GM19438 (cell line): ENCODE data around the gene CDKN2AIPNL.
A peak's percentile ranks its signal among the peaks of the same experiment; 100 is the strongest.
"Not testable (repeated sequence)": the region's sequence is repeated elsewhere in the genome, so short reads cannot be mapped to it uniquely, and the experiment has no call there.

Experiments
- ATAC-seq: cut with Tn5 transposase; IDR thresholded peaks from one replicate; pipeline ENCODE4 v1.9.1; 2021; ENCODE audit warnings: low read depth; ENCODE audit not compliant: unreplicated experiment

Gene CDKN2AIPNL

DNA sequence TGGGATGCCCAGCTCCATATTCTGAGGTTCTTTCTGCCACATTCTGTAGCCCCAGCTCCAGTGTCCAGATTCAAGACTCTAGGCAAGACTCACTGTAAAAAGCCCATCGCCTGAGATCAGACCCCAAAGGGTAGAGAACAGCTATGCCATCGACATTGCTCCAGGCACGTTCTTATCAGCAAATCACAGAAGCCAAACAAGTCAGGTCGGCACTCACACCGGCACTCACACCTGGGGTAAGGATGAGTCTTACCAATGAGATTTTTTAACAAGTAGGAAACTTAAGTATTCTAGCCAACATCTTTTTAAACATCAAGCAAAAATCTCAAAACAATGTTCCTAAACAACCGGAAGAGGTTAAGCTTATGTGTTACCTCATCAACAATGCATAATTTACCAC, 2.4 kb downstream of the CDKN2AIPNL start:
- no peak for ATAC-seq

DNA sequence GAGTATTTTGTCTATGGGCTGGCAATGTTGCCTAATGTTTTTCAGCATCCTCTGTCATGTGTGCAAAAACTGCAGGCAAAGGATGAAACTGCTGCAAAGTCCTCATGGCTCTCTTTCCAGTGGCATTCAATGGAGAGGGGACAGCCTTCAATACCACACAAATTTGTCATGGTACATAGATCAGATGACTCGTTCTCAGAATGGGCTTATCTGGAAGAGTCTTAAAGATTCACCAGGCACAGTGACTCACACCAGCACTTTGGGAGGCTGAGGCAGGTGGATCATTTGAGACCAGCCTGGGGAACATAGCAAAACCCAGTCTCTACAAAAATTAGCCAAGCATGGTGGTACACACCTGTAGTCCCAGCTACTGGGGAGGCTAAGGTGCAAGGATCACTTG, 5.3 kb downstream of the CDKN2AIPNL start:
- ATAC-seq: no peak

DNA sequence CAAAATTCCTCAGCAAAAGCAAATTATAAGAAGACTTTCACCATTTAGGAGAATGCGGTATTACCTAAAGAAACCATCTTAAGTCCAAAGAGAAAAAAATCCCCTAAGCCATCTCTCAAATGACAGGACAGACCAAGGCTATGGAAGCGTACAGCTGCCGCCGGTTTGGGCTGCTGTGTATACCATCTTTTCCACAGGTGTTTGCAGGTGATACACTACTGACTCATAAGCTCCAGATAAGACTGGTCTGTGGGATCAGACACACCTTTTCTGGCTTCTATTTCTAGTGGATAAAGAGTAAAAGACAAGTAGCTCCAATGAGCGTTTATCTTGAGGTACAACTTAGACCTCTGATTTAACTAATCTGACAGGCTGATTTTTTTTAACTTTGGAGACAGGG, 7.7 kb downstream of the CDKN2AIPNL start:
- ATAC-seq: no peak

DNA sequence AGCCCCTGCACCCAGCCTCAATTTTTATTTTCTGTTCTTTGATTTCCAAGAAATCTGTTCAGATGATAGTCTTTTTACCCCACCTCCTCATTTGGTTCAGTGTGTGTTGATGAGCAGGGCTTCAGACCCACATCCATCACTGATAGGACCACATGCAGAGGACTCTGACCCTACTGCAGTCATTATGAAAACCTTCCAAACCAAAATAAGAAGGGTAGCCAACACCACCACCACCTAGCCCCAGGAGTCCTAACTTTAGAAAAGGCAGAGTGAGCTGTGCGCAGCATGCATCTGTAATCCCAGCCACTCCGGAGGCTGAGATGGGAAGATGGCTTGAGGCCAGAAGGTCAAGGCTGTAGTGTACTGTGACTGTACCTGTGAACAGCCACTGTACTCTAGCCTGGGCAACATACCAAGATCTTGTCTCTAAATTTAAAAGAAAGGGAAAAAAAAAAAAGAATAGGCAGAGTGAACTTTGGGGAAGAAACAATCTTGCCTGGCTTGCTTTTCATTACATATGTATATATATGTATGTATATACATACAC, 13.0 kb downstream of the CDKN2AIPNL start:
- ATAC-seq: no peak

DNA sequence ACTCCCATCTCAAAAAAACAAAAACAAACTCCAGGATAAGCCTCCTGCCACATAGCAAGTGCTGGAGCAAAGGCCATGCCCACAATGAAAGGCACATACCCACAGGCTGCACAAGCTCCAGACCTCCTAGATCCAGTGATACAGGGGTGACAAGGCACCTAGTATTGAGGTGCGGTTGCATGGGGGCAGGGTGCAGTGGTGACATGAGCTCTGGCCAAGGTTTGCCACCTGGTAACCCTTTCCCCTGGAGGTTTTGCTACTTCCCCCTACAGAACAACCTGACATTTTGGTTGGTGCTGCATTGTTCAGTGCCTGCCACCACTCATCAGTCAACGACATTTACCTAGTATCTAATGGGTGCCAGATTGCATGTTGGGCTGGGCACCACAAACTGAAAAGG, 14.5 kb downstream of the CDKN2AIPNL start:
- no peak for ATAC-seq

DNA sequence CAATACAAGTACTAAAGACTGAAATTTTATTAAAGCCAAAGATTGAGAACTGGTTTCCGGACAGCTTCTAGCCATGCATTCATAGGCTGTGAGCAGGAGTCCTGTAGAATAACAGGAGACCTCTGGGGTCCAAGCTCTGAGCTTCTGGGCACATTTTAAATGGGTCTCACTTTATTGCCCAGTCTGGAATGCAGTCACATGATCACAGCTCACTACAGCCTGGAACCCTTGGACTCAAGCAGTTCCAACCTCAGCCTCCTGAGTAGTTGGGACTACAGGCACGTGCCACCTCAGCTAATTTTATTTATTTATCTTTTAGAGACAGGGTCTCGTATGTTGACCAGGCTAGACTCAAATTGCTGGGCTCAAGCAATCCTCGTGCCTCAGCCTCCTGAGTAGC, 15.4 kb downstream of the CDKN2AIPNL start:
- no peak for ATAC-seq

DNA sequence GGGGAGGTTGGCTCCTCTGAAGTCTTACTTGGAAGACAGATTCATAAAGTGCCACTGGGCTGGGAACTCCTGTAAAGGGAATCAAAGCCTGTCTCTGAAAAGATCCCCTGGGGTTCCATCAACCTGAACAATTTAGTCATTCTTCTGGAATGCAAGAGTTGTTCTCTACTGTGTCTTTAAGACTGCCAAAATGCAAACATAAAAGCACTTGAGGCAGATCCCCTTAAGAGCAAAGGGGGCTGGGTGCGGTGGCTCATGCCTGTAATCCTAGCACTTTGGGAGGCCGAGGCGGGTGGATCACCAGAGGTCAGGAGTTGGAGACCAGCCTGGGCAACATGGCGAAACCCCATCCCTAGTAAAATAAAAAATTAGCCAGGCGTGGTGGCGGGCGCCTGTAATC, 16.7 kb downstream of the CDKN2AIPNL start:
- no peak for ATAC-seq

DNA sequence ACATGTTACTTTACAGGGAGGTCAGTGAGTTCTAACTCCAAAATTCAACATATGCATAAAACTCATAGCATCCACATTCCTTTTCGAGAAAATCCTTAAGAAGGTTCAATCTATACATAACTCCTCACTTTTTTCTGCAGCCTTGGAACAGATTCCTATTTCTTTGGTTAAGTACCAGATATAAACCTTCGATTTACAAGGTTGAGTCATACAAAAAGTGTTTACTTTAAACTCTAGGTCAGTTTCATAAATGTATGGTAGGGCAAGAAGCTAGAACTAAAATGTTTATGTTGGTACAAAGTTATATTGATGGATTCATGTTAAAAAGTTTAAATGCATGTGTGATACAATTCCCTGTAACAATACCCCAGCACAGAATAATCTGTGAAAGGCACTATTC, 19.4 kb downstream of the CDKN2AIPNL start:
- ATAC-seq: no peak

DNA sequence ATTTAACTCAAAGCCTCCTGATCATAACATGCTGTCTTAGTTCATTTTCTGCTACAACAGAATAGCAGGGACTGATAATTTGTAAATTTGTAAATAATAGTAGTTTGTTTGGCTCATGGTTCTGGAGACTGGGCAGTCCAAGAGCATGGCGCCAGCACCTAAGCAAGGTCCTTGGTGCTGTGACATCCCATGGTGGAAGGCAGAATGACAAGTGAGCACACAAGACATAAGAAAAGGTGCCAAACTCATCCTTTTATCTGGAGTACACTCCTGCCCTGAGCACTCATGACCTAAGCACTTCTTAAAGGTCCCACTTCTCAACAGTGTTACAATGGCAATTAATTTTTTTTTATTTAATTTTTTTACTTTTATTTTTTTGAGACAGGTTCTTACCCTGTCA, 24.2 kb downstream of the CDKN2AIPNL start:
- ATAC-seq: no peak

DNA sequence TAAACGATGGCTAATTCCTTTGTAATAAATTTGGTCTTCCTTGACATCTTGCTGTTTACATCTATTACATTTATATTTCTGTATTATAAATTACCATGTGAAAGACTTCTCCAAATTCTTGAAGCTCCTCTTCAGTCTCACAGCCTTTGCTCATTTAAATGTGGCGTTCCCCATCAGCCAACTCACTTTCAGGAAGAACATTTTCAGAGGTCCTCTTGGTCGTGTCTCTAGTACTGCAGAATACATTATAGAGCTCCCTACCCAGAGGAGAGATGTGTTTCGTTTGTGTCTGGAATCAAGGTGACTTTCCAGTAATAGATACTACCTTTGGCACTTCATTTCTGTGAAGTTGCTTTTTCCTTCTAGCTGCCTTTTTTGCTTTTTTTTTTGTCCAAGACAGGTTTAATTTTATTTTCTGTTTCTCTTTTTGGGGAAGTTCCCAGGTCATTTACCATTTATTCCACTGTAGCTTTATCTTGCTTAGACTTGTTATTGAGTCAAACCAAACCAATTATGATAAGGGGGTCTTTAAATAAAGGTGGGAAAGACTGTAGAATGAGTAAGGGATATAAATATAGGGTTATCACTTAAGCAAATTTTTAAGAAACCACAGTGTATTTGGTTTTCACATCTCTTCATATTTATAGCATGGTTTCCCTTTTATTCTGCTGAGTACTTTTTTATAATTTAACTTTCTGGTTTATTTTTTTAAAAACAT, 27.5 kb downstream of the CDKN2AIPNL start:
- no peak for ATAC-seq

DNA sequence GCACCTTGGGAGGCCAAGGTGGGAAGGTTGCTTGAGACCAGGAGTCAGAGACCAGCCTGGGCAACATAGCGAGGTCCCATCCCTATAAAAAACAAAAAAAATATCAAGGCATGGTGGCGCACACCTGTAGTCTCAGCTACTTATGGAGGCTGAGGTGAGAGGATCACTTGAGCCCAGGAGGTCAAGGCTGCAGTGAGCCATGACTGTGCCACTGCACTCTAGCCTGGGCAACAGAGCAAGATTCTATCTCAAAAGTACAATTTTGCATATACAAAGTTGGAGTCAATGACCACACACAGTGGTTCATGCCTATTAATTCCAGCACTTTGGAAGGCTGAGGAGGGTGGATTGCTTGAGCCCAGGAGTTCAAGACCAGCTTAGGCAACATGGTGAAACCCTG, 29.5 kb downstream of the CDKN2AIPNL start:
- ATAC-seq: not testable (repeated sequence)

DNA sequence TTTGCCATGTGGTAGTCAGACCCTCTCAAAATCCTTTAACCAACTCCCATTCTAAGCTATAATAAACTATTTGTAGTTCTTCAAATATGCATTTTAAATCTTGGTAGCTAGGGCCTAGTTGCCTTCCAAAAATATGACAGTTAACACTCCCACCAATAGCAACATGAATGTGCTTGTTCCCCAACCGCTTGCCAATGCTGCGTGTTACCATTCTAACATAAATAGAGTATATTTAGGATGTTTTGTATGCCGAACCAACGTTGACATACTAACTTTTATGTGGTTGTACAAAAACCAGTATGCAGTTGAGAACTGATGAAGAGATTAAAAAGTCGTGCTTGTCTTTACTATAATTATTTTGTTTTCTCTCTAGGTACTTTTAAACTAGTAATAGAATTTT, 31.3 kb downstream of the CDKN2AIPNL start:
- no peak for ATAC-seq

DNA sequence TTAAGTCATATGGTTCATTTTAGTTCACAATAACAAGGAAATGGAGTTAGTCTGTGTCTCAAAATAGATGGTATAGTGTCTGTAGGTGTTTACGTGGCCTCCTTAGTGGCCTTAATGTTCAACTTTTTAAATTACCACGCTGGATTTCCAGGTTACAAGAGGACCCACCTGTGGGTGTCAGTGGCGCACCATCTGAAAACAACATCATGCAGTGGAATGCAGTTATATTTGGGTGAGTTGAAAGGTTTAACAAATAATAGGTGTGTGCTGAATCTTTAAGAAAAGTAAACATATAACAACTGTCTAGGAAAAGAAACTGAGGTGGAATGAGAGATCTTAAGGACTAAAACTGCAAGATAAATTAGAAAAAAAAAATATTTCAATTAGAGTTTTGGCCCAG, 37.4 kb downstream of the CDKN2AIPNL start:
- ATAC-seq: no peak

DNA sequence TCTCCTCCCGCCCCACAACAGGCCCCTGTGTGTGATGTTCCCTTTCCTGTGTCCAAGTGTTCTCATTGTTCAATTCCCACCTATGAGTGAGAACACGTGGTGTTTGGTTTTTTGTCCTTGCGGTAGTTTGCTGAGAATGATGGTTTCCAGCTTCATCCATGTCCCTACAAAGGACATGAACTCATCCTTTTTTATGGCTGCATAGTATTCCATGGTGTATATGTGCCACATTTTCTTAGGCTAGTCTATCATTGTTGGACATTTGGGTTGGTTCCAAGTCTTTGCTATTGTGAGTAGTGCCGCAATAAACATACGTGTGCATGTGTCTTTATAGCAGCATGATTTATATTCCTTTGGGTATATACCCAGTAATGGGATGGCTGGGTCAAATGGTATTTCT, 38.0 kb downstream of the CDKN2AIPNL start:
- ATAC-seq: not testable (repeated sequence)

DNA sequence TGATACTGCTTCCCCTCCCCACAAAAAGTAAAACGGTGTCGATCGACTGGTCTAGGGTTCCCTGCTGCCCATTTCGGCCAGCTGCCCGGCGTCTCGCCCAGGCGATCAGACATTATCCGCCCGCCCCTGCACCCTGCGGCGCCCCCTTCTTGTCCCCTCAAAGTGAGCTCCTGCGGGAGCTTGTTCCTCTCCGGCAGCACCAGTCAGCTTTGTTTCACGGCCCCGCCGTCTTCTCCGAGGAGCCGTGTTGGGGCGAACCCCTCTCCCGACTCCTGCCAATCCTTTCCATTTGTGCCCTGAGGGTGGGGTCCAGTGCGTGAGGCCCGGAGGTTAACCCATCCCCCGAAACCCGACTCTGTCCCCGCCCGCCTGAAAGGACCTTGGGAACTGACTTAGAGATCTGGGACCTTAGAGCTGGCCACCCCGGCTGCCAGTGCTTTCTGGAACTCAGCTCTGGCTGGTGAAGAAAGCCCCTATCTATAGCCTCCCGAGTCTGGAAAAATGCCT, 39.8 kb downstream of the CDKN2AIPNL start:
- peak; percentile 11 for ATAC-seq

DNA sequence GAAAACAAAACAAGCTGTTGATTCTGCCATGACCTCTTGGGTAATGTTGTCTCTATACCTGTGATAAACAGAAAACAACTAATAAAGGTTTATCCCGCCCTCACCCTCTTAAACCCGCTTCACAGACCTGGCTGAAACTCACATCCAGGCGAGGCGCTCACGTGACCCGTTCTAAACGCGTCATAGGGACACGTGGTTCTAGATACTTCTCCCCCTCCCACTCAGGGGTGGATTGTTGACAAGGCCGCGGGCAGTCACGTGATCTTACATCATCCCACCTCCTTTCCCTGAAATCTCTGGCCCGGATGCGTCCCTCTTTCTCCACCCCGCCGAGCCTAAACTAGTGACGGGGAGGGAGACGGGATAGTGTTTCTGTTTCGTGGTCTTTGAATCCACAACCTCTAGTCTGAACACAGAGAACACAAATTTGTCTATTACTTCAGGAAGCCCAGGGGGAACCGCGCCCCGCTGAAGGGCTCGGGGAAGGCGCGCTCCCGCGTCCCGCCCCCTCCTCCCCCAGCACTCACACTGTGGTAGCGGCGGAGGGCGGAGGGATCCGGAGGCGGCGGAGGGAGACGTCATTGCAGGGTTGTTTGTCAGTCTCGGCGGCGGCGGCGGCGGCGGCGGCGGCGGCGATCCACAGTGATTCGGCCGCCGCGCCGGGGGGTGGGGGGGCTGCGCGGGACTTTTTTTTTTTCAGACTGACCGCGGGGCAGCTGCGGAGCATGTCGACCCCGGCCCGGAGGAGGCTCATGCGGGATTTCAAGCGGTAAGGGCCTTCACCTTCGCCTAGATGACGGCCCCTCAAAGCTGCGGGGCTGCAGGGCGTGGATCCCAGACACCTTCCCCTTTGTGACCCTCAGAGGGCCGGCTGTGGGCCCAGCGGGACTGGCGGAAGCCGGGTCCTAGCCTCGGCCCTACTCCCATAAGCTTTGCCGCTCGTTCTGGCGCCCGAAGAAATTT, 40.5 kb downstream of the CDKN2AIPNL start, which contains the start of gene UBE2B:
Gene UBE2B (plus strand): TSS at position 699 of the 963 bp plus-strand sequence. CDS start 27 bp downstream, at position 726.
- ATAC-seq: peak; percentile 64

DNA sequence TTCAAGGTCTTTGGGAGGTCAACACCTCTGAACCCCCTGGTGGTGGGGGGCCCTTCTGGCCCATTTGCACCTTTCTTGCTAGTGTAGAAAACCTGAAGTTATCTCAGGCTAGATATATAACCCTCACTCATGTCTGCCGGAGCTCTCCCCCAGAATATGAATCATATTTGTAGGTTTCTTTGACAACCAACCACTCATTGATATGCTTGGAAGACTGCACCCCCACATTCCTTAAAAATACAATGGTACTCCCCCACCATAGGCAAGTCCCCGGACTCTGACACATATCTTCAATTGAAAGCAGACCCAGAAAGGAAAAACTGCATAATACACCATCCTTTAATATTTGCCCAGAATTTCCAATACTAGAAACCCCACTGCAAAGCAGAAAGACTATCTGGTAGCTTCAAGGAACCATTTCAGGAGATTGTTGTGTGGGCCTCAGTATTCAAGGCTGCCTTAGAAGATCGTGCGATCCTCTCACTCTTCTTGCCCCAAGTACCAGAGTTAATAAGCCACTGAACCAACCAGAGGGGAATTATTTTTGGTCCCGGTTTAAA, 41.3 kb downstream of the CDKN2AIPNL start:
- peak; percentile 6 for ATAC-seq

DNA sequence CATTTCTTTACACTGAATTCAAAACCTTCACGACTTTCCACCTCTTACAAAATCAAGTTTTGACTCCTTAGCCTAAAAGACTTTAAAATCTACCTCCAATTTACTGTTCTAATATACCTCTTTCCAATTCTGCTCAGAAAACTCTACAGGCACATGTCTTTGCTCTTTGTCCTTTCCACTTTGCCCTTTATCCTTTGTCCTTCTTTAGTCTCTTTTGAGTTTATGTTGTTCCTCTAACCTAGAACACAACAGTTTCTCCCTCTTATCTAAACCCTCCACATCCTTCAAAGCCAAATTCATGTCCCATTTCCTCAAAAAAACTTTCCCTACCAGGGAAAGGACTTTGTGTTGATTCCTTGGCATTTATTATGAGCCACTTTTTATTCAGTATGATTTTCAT, 46.1 kb downstream of the CDKN2AIPNL start:
- no peak for ATAC-seq

DNA sequence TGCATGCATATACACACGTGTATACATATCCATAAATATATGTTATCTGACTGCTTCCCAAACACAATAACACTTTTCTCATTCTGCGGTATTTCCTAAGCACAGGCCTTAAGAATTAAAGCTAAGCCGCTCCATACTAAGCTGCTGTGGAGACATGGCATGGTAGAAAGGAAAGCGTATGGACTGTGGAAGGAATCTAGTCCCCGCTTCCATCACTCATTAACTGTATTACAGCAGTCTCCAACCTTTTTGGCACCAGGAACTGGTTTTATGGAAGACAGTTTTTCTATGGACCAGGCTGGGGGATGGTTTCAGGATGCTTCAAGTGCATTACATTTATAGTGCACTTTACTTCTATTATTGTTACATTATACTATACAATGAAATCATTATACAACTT, 56.0 kb downstream of the CDKN2AIPNL start:
- ATAC-seq: no peak
